Measurements from ENCODE around the gene EVI2A.

The EVI2A gene

GRCh38 chr17:31274252-31274651, 47.2 kb downstream of the EVI2A start:
- Histone ChIP-seq H3K27ac (ENCODE audit: low read length) (no peak overlapping the region), H2AFZ (ENCODE audit: low read depth, low read length) (no peak overlapping the region), H3K79me2 (ENCODE audit: low read length) (no peaks in the 10 kb centered on the region), H3K36me3 (replicated peaks; ENCODE audit: low read depth, low read length) (peaks cover 6% of the 10 kb centered on the region), H3K4me3 (ENCODE audit: low read length) (no peak overlapping the region), H3K9ac (ENCODE audit: low read length) (no peak overlapping the region), H3K4me1 (ENCODE audit: low read length) (no peaks in the 10 kb centered on the region), H4K20me1 (ENCODE audit: insufficient read depth, low read length) (no peaks in the 10 kb centered on the region), H3K9me3 (ENCODE audit: insufficient read depth, low read length) (no peaks in the 10 kb centered on the region), H3K4me2 (ENCODE audit: low read length) (no peak overlapping the region), H3K27me3 (ENCODE audit: low read depth, low read length) (no peaks in the 10 kb centered on the region)
- TF ChIP-seq, protein P1, sequence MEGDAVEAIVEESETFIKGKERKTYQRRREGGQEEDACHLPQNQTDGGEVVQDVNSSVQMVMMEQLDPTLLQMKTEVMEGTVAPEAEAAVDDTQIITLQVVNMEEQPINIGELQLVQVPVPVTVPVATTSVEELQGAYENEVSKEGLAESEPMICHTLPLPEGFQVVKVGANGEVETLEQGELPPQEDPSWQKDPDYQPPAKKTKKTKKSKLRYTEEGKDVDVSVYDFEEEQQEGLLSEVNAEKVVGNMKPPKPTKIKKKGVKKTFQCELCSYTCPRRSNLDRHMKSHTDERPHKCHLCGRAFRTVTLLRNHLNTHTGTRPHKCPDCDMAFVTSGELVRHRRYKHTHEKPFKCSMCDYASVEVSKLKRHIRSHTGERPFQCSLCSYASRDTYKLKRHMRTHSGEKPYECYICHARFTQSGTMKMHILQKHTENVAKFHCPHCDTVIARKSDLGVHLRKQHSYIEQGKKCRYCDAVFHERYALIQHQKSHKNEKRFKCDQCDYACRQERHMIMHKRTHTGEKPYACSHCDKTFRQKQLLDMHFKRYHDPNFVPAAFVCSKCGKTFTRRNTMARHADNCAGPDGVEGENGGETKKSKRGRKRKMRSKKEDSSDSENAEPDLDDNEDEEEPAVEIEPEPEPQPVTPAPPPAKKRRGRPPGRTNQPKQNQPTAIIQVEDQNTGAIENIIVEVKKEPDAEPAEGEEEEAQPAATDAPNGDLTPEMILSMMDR (IDR thresholded peaks at IDR 0.05; ENCODE audit: low read depth, low read length): no peak
- no peak for TF ChIP-seq EZH2phosphoT487 (IDR thresholded peaks at IDR 0.05; ENCODE audit: low read depth)

GRCh38 chr17:31273516-31273915, 47.9 kb downstream of the EVI2A start:
- Histone ChIP-seq H3K27ac (ENCODE audit: low read length) (no peak overlapping the region), H3K9ac (ENCODE audit: low read length) (no peak overlapping the region), H3K9me3 (ENCODE audit: insufficient read depth, low read length) (no peaks in the 10 kb centered on the region), H4K20me1 (ENCODE audit: insufficient read depth, low read length) (no peaks in the 10 kb centered on the region), H3K79me2 (ENCODE audit: low read length) (no peaks in the 10 kb centered on the region), H3K4me3 (ENCODE audit: low read length) (no peak overlapping the region), H3K4me1 (ENCODE audit: low read length) (no peaks in the 10 kb centered on the region), H3K36me3 (replicated peaks; ENCODE audit: low read depth, low read length) (peaks cover 8% of the 10 kb centered on the region), H2AFZ (ENCODE audit: low read depth, low read length) (no peak overlapping the region), H3K27me3 (ENCODE audit: low read depth, low read length) (no peaks in the 10 kb centered on the region), H3K4me2 (ENCODE audit: low read length) (no peak overlapping the region)
- TF ChIP-seq, protein P1 (IDR thresholded peaks at IDR 0.05; ENCODE audit: low read depth, low read length): no peak
- no peak for TF ChIP-seq EZH2phosphoT487 (IDR thresholded peaks at IDR 0.05; ENCODE audit: low read depth)

- no peaks in the 10 kb centered on the region for H3K4me1 ChIP-seq (ENCODE audit: low read length)
- H3K27me3 ChIP-seq (ENCODE audit: low read depth, low read length): no peaks in the 10 kb centered on the region
- no peak overlapping the region for H2AFZ ChIP-seq (ENCODE audit: low read depth, low read length)
- H3K4me3 ChIP-seq (ENCODE audit: low read length): no peak overlapping the region
- H3K79me2 ChIP-seq (ENCODE audit: low read length): no peaks in the 10 kb centered on the region
- peaks cover 8% of the 10 kb centered on the region for H3K36me3 ChIP-seq (replicated peaks; ENCODE audit: low read depth, low read length)
- no peak overlapping the region for H3K27ac ChIP-seq (ENCODE audit: low read length)
- no peaks in the 10 kb centered on the region for H3K9me3 ChIP-seq (ENCODE audit: insufficient read depth, low read length)
- TF ChIP-seq, protein P1 (IDR thresholded peaks at IDR 0.05; ENCODE audit: low read depth, low read length): no peak
- TF ChIP-seq EZH2phosphoT487 (IDR thresholded peaks at IDR 0.05; ENCODE audit: low read depth): no peak
- H3K4me2 ChIP-seq (ENCODE audit: low read length): no peak overlapping the region
- no peak overlapping the region for H3K9ac ChIP-seq (ENCODE audit: low read length)
- no peaks in the 10 kb centered on the region for H4K20me1 ChIP-seq (ENCODE audit: insufficient read depth, low read length)
These were observed 48.6 kb downstream of the EVI2A start for GRCh38 chr17:31272803-31273202.

DNA sequence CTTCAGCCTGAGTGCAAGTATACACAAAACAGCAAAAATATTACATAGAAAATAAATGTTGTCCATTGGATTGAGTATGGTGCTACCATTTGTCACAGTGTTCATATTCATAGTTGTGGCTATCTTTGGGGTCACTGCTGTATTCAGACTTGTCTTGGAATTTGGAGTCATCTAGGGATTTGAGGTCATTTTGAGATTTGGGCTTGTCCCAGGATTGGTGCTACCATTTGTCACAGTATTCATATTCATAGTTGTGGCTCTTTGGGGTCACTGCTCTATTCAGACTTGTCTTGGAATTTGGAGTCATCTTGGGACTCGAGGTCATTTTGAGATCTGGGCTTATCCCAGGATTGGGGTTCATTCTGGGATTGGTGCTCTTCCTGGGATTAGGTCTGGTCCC, 49.2 kb downstream of the EVI2A start:
- Histone ChIP-seq H2AFZ (ENCODE audit: low read depth, low read length) (no peak overlapping the region), H3K36me3 (replicated peaks; ENCODE audit: low read depth, low read length) (peaks cover 2% of the 10 kb centered on the region), H3K27me3 (ENCODE audit: low read depth, low read length) (no peaks in the 10 kb centered on the region), H3K4me3 (ENCODE audit: low read length) (no peak overlapping the region), H3K4me2 (ENCODE audit: low read length) (no peak overlapping the region), H3K9me3 (ENCODE audit: insufficient read depth, low read length) (no peaks in the 10 kb centered on the region), H3K79me2 (ENCODE audit: low read length) (no peaks in the 10 kb centered on the region), H3K27ac (ENCODE audit: low read length) (no peak overlapping the region), H3K4me1 (ENCODE audit: low read length) (no peaks in the 10 kb centered on the region), H4K20me1 (ENCODE audit: insufficient read depth, low read length) (no peaks in the 10 kb centered on the region), H3K9ac (ENCODE audit: low read length) (no peak overlapping the region)
- TF ChIP-seq, protein P1 (IDR thresholded peaks at IDR 0.05; ENCODE audit: low read depth, low read length): no peak
- TF ChIP-seq EZH2phosphoT487 (IDR thresholded peaks at IDR 0.05; ENCODE audit: low read depth): no peak

All from OCI-LY3 (cell line).